ENCODE results near the gene ZNF225.

DNA sequence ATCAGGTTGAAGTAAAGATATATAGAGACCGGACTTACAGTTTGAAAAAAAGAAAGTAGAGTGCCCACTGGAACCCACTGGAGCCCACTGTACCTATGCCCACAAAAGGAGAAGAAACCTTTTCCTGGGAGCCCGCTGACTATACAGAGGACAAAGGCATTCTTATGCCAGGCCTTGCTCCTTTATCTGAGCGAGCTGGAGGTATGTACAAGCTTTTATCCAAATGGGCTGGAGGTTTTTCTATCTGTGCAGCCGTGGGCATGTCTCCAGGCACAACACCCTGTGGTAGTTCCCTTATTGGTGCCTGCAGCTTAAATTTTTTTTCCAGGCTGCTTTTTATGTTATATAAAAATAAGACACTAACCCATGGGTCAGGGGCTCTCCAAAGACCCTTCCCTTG lies 36.6 kb downstream of the ZNF225 start:
- no peak for TF ChIP-seq CTCF (IDR thresholded peaks at IDR 0.05)
- no peak for TF ChIP-seq EP300 (IDR thresholded peaks at IDR 0.05)

All from tibial nerve (tissue), 4 donors.